ENCODE results near the gene BEAN1.
"Not testable (repeated sequence)": the region's sequence is repeated elsewhere in the genome, so short reads cannot be mapped to it uniquely, and the experiment has no call there.

Gene BEAN1

GRCh38 chr16:66486199-66486772 is 59.2 kb downstream of the BEAN1 start:
- DNase-seq (ENCODE audit: low read depth in 2 of 2), result no peak

- no peak for DNase-seq (ENCODE audit: low read depth in 2 of 2)
Observed at GRCh38 chr16:66486773-66487579, 59.9 kb downstream of the BEAN1 start.

- DNase-seq (ENCODE audit: low read depth in 2 of 2), result no peak
Observed at GRCh38 chr16:66487580-66488275, 60.6 kb downstream of the BEAN1 start.

GRCh38 chr16:66488505-66488904 is 61.4 kb downstream of the BEAN1 start:
- no peak for DNase-seq (ENCODE audit: low read depth in 2 of 2)

GRCh38 chr16:66489385-66489784 is 62.3 kb downstream of the BEAN1 start:
- DNase-seq (ENCODE audit: low read depth in 2 of 2), result no peak

- DNase-seq (ENCODE audit: low read depth in 2 of 2), result no peak
Observed at GRCh38 chr16:66489818-66490217, 62.7 kb downstream of the BEAN1 start.

GRCh38 chr16:66490774-66491715 is 64.0 kb downstream of the BEAN1 start:
- DNase-seq (ENCODE audit: low read depth in 2 of 2), result no peak

- no peak for DNase-seq (ENCODE audit: low read depth in 2 of 2)
Observed at GRCh38 chr16:66491716-66492064, 64.6 kb downstream of the BEAN1 start.

GRCh38 chr16:66493490-66494401 is 66.7 kb downstream of the BEAN1 start:
- no peak for DNase-seq (ENCODE audit: low read depth in 2 of 2)

GRCh38 chr16:66494916-66495315 is 67.8 kb downstream of the BEAN1 start:
- no peak for DNase-seq (ENCODE audit: low read depth in 2 of 2)

- DNase-seq (ENCODE audit: low read depth in 2 of 2), result no peak
Observed at GRCh38 chr16:66495440-66495839, 68.3 kb downstream of the BEAN1 start.

- DNase-seq (ENCODE audit: low read depth in 2 of 2), result not testable (repeated sequence)
Observed at GRCh38 chr16:66496226-66496625, 69.1 kb downstream of the BEAN1 start.

GRCh38 chr16:66497921-66498320 is 70.8 kb downstream of the BEAN1 start:
- not testable (repeated sequence) for DNase-seq (ENCODE audit: low read depth in 2 of 2)

- DNase-seq (ENCODE audit: low read depth in 2 of 2), result not testable (repeated sequence)
Observed at GRCh38 chr16:66501563-66501962, 74.5 kb downstream of the BEAN1 start.

GRCh38 chr16:66502020-66502913 is 75.2 kb downstream of the BEAN1 start:
- DNase-seq (ENCODE audit: low read depth in 2 of 2), result no peak

GRCh38 chr16:66503030-66503429 is 75.9 kb downstream of the BEAN1 start:
- no peak for DNase-seq (ENCODE audit: low read depth in 2 of 2)

GRCh38 chr16:66503612-66504011 is 76.5 kb downstream of the BEAN1 start:
- DNase-seq (ENCODE audit: low read depth in 2 of 2), result no peak

- DNase-seq (ENCODE audit: low read depth in 2 of 2), result no peak
Observed at GRCh38 chr16:66507731-66508239, 80.7 kb downstream of the BEAN1 start.

GRCh38 chr16:66508248-66508913 is 81.3 kb downstream of the BEAN1 start:
- no peak for DNase-seq (ENCODE audit: low read depth in 2 of 2)
